H9 (cell line): Measurements from ENCODE around the gene HYI. TPM values are rescaled to one million over a fixed set of nuclear protein-coding genes. Genes with fewer than 3 reads are reported as not detected.

ENCODE experiments used
- DNase-seq: peaks from one replicate; pipeline ENCODE4 v3.0.0-alpha.2; 2017
- H2AFZ ChIP-seq: one replicate; pipeline ENCODE4 v1.6.1; 2013; ENCODE audit warnings: mild to moderate bottlenecking, low read length, control low read depth, moderate library complexity
- H2AK5ac ChIP-seq: 2 replicates; pipeline ENCODE4 v1.6.1; 2013; ENCODE audit warnings: low read length, control low read depth, mixed read lengths; ENCODE audit not compliant: insufficient read length
- H2BK120ac ChIP-seq: one replicate; pipeline ENCODE4 v1.6.1; 2013; ENCODE audit warnings: low read depth, mild to moderate bottlenecking, low read length, control low read depth, inconsistent platforms; ENCODE audit not compliant: poor library complexity, severe bottlenecking
- H2BK12ac ChIP-seq: 2 replicates; pipeline ENCODE4 v1.6.1; 2013; ENCODE audit warnings: low read length, control low read depth, mixed read lengths, low read depth; ENCODE audit not compliant: insufficient read length
- H2BK15ac ChIP-seq: 2 replicates; pipeline ENCODE4 v1.6.1; 2013; ENCODE audit warnings: low read depth, low read length, control low read depth
- H2BK20ac ChIP-seq: one replicate; pipeline ENCODE4 v1.6.1; 2013; ENCODE audit warnings: low read depth, mild to moderate bottlenecking, low read length, control low read depth, inconsistent platforms; ENCODE audit not compliant: poor library complexity, severe bottlenecking
- H2BK5ac ChIP-seq: 2 replicates; pipeline ENCODE4 v1.6.1; 2013; ENCODE audit warnings: low read length, control low read depth, mixed read lengths; ENCODE audit not compliant: insufficient read length
- H3K14ac ChIP-seq: 2 replicates; pipeline ENCODE4 v1.6.1; 2013; ENCODE audit warnings: low read length, control low read depth; ENCODE audit not compliant: insufficient read depth
- H3K18ac ChIP-seq: 2 replicates; pipeline ENCODE4 v1.6.1; 2013; ENCODE audit warnings: low read depth, mild to moderate bottlenecking, mixed read lengths, low read length, control low read depth; ENCODE audit not compliant: insufficient read length
- H3K23ac ChIP-seq: 2 replicates; pipeline ENCODE4 v1.6.1; 2013; ENCODE audit warnings: low read length, control low read depth, mixed read lengths, low read depth; ENCODE audit not compliant: insufficient read length
- H3K23me2 ChIP-seq: 2 replicates; pipeline ENCODE4 v1.6.1; 2013; ENCODE audit warnings: low read depth, mild to moderate bottlenecking, mixed read lengths, low read length, control low read depth; ENCODE audit not compliant: insufficient read length, poor library complexity, severe bottlenecking
- H3K27ac ChIP-seq: 2 replicates; pipeline ENCODE4 v1.5.1; 2013; ENCODE audit warnings: low read length, control low read depth, mixed read lengths, low read depth; ENCODE audit not compliant: insufficient read length
- H3K27me3 ChIP-seq: 2 replicates; pipeline ENCODE4 v1.6.1; 2013; ENCODE audit warnings: low read length, control low read depth, inconsistent platforms; ENCODE audit not compliant: insufficient read depth
- H3K4ac ChIP-seq: 2 replicates; pipeline ENCODE4 v1.6.1; 2013; ENCODE audit warnings: low read depth, mild to moderate bottlenecking, control low read depth, inconsistent platforms, low read length, moderate library complexity
- H3K4me1 ChIP-seq: 2 replicates; pipeline ENCODE4 v1.6.1; 2013; ENCODE audit warnings: low read length, control low read depth, inconsistent platforms; ENCODE audit not compliant: insufficient read depth
- H3K4me2 ChIP-seq: 2 replicates; pipeline ENCODE4 v1.6.1; 2013; ENCODE audit warnings: low read length, control low read depth, mixed read lengths; ENCODE audit not compliant: insufficient read length, insufficient read depth
- H3K56ac ChIP-seq: 2 replicates; pipeline ENCODE4 v1.6.1; 2013; ENCODE audit warnings: low read depth, mild to moderate bottlenecking, mixed read lengths, low read length, control low read depth; ENCODE audit not compliant: insufficient read length
- H3K79me1 ChIP-seq: 2 replicates; pipeline ENCODE4 v1.6.1; 2013; ENCODE audit warnings: low read depth, mild to moderate bottlenecking, moderate library complexity, low read length, control low read depth, inconsistent platforms; ENCODE audit not compliant: insufficient read depth, poor library complexity, severe bottlenecking
- H3K79me2 ChIP-seq: 2 replicates; pipeline ENCODE4 v1.6.1; 2013; ENCODE audit warnings: low read length, control low read depth, inconsistent platforms; ENCODE audit not compliant: insufficient read depth
- H3K9ac ChIP-seq: 2 replicates; pipeline ENCODE4 v1.6.1; 2013; ENCODE audit warnings: low read length, control low read depth, mixed read lengths; ENCODE audit not compliant: insufficient read length; ENCODE audit errors: extremely low read depth
- H3K9me3 ChIP-seq: one replicate; pipeline ENCODE4 v1.6.1; 2013; ENCODE audit warnings: low read depth, low read length, inconsistent platforms; ENCODE audit not compliant: control insufficient read depth
- H3T11ph ChIP-seq: one replicate; pipeline ENCODE4 v1.6.1; 2013; ENCODE audit warnings: mild to moderate bottlenecking, low read length, control low read depth, inconsistent platforms
- H4K20me1 ChIP-seq: one replicate; pipeline ENCODE4 v1.6.1; 2013; ENCODE audit not compliant: control insufficient read depth, insufficient read length, insufficient read depth
- H4K5ac ChIP-seq: 2 replicates; pipeline ENCODE4 v1.6.1; 2013; ENCODE audit warnings: low read depth, mild to moderate bottlenecking, mixed read lengths, low read length, control low read depth; ENCODE audit not compliant: insufficient read length
- H4K8ac ChIP-seq: replicated peaks from 2 replicates; pipeline ENCODE4 v1.6.1; 2013; ENCODE audit warnings: low read length, control low read depth, mixed read lengths, low read depth; ENCODE audit not compliant: insufficient read length
- H4K91ac ChIP-seq: 2 replicates; pipeline ENCODE4 v1.6.1; 2013; ENCODE audit warnings: low read depth, mild to moderate bottlenecking, moderate library complexity, mixed read lengths, low read length, control low read depth; ENCODE audit not compliant: insufficient read length
- H3K27ac Mint-ChIP-seq, 3 experiments: 2 replicates in 2 of 3; 3 replicates in 1 of 3; pipeline ENCODE4 v1.8.0; 2020 to 2021; ENCODE audit warnings: mixed read lengths in 3 of 3, mild to moderate bottlenecking in 1 of 3, moderate library complexity in 1 of 3
- H3K27me3 Mint-ChIP-seq: 2 replicates; pipeline ENCODE4 v1.8.0; 2021; ENCODE audit warnings: low read depth, mild to moderate bottlenecking, moderate library complexity, mixed read lengths
- H3K36me3 Mint-ChIP-seq, 3 experiments: 2 replicates in 2 of 3; 3 replicates in 1 of 3; pipeline ENCODE4 v1.8.0; 2020 to 2021; ENCODE audit warnings: low read depth in 3 of 3, mixed read lengths in 3 of 3; ENCODE audit not compliant: insufficient read depth in 1 of 3
- H3K4me1 Mint-ChIP-seq, 2 experiments: 2 replicates each; pipeline ENCODE4 v1.8.0; 2020; ENCODE audit warnings: mixed read lengths in 2 of 2
- H3K4me3 Mint-ChIP-seq, 2 experiments: 2 replicates in 1 of 2; 3 replicates in 1 of 2; pipeline ENCODE4 v1.8.0; 2020 to 2021; ENCODE audit warnings: mild to moderate bottlenecking in 2 of 2, mixed read lengths in 2 of 2, moderate library complexity in 1 of 2
- H3K9me3 Mint-ChIP-seq, 2 experiments: 2 replicates in 1 of 2; 3 replicates in 1 of 2; pipeline ENCODE4 v1.8.0; 2020; ENCODE audit warnings: mild to moderate bottlenecking in 2 of 2, mixed read lengths in 2 of 2, moderate library complexity in 1 of 2
- whole genome bisulfite sequencing: extraction: QIAGEN DNeasy Blood & Tissue Kit; methylation state at CpG from one replicate; pipeline ENCODE4 v1.1.7; 2013; ENCODE audit warnings: missing lambda C conversion rate, low lambda C conversion rate, mixed read lengths; ENCODE audit not compliant: insufficient read length; ENCODE audit errors: extremely low coverage; 5-methylcytosine and 5-hydroxymethylcytosine counted together
- total RNA-seq: library from RNA; stranded (reverse); gene quantifications from 2 replicates; pipeline ENCODE4 v1.2.1, GENCODE V29; 2021
- TF ChIP-seq, protein P1 (sequence below): fragments of 200-600 bp; sonication (generic); conservative IDR thresholded peaks from 3 replicates; pipeline ENCODE4 v1.8.0; 2021; ENCODE audit warnings: antibody characterized with exemption, mild to moderate bottlenecking

HYI gene
- total RNA-seq, 1 experiment from 2014 or later: 16.1 TPM

DNA sequence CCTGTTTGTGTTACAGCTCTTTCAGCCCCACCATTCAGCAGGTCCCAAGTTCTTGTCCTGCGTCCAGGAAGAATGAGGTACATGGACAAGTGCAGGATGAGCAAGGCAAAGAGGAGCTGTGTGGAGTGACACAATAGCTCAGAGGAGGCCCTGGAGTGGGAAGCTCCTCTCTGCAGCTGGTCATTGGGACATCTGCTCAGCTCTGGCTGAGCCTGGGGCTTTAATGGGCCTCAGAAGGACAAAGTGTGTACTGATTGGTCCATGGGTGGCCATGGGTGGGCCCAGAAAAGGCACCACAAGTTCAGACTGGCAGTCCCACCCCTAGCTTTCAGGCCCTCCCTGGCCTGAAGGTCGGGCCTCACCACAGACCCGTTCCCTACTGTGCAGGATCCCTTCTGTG lies 14.7 kb upstream of the HYI start:
- no CpG with 5 or more reads among the region's 3 CpGs for WGBS
- Mint-ChIP-seq H3K27ac (no peak overlapping the region), H3K4me3 (no peak overlapping the region), H3K27me3 (no peaks in the 10 kb centered on the region), H3K4me1 (peaks cover 11 to 12% of the 10 kb centered on the region in 2 experiments), H3K9me3 (no peaks in the 10 kb centered on the region), H3K36me3 (no peaks in the 10 kb centered on the region)
- Histone ChIP-seq H3T11ph (no peak overlapping the region), H3K23me2 (no peaks in the 10 kb centered on the region), H4K91ac (no peak overlapping the region), H2BK120ac (no peak overlapping the region), H3K27me3 (no peaks in the 10 kb centered on the region), H2AFZ (no peak overlapping the region), H4K8ac (no peak overlapping the region), H3K9me3 (no peaks in the 10 kb centered on the region), H2BK20ac (no peak overlapping the region), H4K20me1 (no peaks in the 10 kb centered on the region), H2BK5ac (no peak overlapping the region), H3K79me2 (no peaks in the 10 kb centered on the region), H2AK5ac (no peak overlapping the region), H4K5ac (no peak overlapping the region), H3K23ac (no peak overlapping the region), H3K4me2 (no peak overlapping the region), H3K56ac (no peak overlapping the region), H3K27ac (no peak overlapping the region), H3K4ac (no peak overlapping the region), H3K9ac (no peak overlapping the region), H3K18ac (no peak overlapping the region), H2BK15ac (no peak overlapping the region), H3K4me1 (peaks cover 5% of the 10 kb centered on the region; the same call in 1 of the 2 replicates), H2BK12ac (no peak overlapping the region), H3K14ac (no peak overlapping the region), H3K79me1 (no peaks in the 10 kb centered on the region)
- DNase-seq: no peak
- TF ChIP-seq, protein P1, sequence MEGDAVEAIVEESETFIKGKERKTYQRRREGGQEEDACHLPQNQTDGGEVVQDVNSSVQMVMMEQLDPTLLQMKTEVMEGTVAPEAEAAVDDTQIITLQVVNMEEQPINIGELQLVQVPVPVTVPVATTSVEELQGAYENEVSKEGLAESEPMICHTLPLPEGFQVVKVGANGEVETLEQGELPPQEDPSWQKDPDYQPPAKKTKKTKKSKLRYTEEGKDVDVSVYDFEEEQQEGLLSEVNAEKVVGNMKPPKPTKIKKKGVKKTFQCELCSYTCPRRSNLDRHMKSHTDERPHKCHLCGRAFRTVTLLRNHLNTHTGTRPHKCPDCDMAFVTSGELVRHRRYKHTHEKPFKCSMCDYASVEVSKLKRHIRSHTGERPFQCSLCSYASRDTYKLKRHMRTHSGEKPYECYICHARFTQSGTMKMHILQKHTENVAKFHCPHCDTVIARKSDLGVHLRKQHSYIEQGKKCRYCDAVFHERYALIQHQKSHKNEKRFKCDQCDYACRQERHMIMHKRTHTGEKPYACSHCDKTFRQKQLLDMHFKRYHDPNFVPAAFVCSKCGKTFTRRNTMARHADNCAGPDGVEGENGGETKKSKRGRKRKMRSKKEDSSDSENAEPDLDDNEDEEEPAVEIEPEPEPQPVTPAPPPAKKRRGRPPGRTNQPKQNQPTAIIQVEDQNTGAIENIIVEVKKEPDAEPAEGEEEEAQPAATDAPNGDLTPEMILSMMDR: no peak
